Measurements from ENCODE around the gene PTPRE.

- TF ChIP-seq PATZ1 (CRISPR knock-in tag; IDR thresholded peaks at IDR 0.05; ENCODE audit: borderline replicate concordance) (no peak), ZFP30 (CRISPR knock-in tag; IDR thresholded peaks at IDR 0.05) (no peak), RARB (CRISPR knock-in tag; IDR thresholded peaks at IDR 0.05) (no peak), TSHZ2 (CRISPR knock-in tag; IDR thresholded peaks at IDR 0.05) (no peak), GLIS3 (CRISPR knock-in tag; IDR thresholded peaks at IDR 0.05) (no peak), ZC3H10 (CRISPR knock-in tag; IDR thresholded peaks at IDR 0.05) (no peak)
Measured at GRCh38 chr10:128001363-128001745, 94.5 kb downstream of the PTPRE start.

Data from SK-N-SH treated with all-trans-retinoic acid at 6 μM for 48 hours (cell line).